Measurements from ENCODE around the gene OR2J2.
"Not testable (repeated sequence)": the region's sequence is repeated elsewhere in the genome, so short reads cannot be mapped to it uniquely, and the experiment has no call there.

Gene OR2J2
- 0 reads per million in 3 donors for total RNA-seq

- not testable (repeated sequence) for H3K9me3 ChIP-seq (ENCODE audit: control insufficient read depth, low read length)
These were observed at the start of gene OR2J2 for GRCh38 chr6:29170607-29171006. Gene OR2J2, plus strand, starts transcription at chr6:29170907. Its CDS starts 2,729 bp downstream, at chr6:29173636.

GRCh38 chr6:29129326-29130012 is 41.2 kb upstream of the OR2J2 start:
- no peaks in the 10 kb centered on the region for H3K9me3 ChIP-seq (ENCODE audit: control insufficient read depth, low read length)
- no peak overlapping the region for H3K4me3 ChIP-seq (ENCODE audit: insufficient read depth, low read depth, low read length, poor library complexity, severe bottlenecking)
- H3K4me1 ChIP-seq (ENCODE audit: control insufficient read depth, insufficient read depth, low read length, poor library complexity, severe bottlenecking), result no peaks in the 10 kb centered on the region
- no peak for DNase-seq
- no peaks in the 10 kb centered on the region for H3K36me3 ChIP-seq (ENCODE audit: control insufficient read depth, insufficient read depth, low read length)
- H3K27ac ChIP-seq (ENCODE audit: insufficient read depth, low read length, poor library complexity, severe bottlenecking), result no peak overlapping the region
- no peaks in the 10 kb centered on the region for H3K27me3 ChIP-seq (replicated peaks; ENCODE audit: control insufficient read depth, insufficient read depth, low read length, poor library complexity, severe bottlenecking)

More at GRCh38 chr6:29170607-29171006, at the start of gene OR2J2:
- H3K4me1 ChIP-seq (ENCODE audit: control insufficient read depth, insufficient read depth, low read length, poor library complexity, severe bottlenecking); H3K4me3 ChIP-seq (ENCODE audit: insufficient read depth, low read depth, low read length, poor library complexity, severe bottlenecking); H3K27ac ChIP-seq (ENCODE audit: insufficient read depth, low read length, poor library complexity, severe bottlenecking); DNase-seq; H3K27me3 ChIP-seq (replicated peaks; ENCODE audit: control insufficient read depth, insufficient read depth, low read length, poor library complexity, severe bottlenecking); H3K36me3 ChIP-seq (ENCODE audit: control insufficient read depth, insufficient read depth, low read length): not testable (repeated sequence)

GRCh38 chr6:29130644-29131043 is 40.1 kb upstream of the OR2J2 start:
- Histone ChIP-seq H3K4me3 (ENCODE audit: insufficient read depth, low read depth, low read length, poor library complexity, severe bottlenecking) (no peak overlapping the region), H3K36me3 (ENCODE audit: control insufficient read depth, insufficient read depth, low read length) (no peaks in the 10 kb centered on the region), H3K4me1 (ENCODE audit: control insufficient read depth, insufficient read depth, low read length, poor library complexity, severe bottlenecking) (no peaks in the 10 kb centered on the region), H3K27ac (ENCODE audit: insufficient read depth, low read length, poor library complexity, severe bottlenecking) (no peak overlapping the region), H3K27me3 (replicated peaks; ENCODE audit: control insufficient read depth, insufficient read depth, low read length, poor library complexity, severe bottlenecking) (no peaks in the 10 kb centered on the region), H3K9me3 (ENCODE audit: control insufficient read depth, low read length) (no peaks in the 10 kb centered on the region)
- no peak for DNase-seq

GRCh38 chr6:29131691-29132090 is 39.0 kb upstream of the OR2J2 start:
- no peak overlapping the region for H3K27ac ChIP-seq (ENCODE audit: insufficient read depth, low read length, poor library complexity, severe bottlenecking)
- H3K9me3 ChIP-seq (ENCODE audit: control insufficient read depth, low read length), result no peaks in the 10 kb centered on the region
- no peak for DNase-seq
- H3K4me3 ChIP-seq (ENCODE audit: insufficient read depth, low read depth, low read length, poor library complexity, severe bottlenecking), result no peak overlapping the region
- H3K4me1 ChIP-seq (ENCODE audit: control insufficient read depth, insufficient read depth, low read length, poor library complexity, severe bottlenecking), result no peaks in the 10 kb centered on the region
- no peaks in the 10 kb centered on the region for H3K27me3 ChIP-seq (replicated peaks; ENCODE audit: control insufficient read depth, insufficient read depth, low read length, poor library complexity, severe bottlenecking)
- no peaks in the 10 kb centered on the region for H3K36me3 ChIP-seq (ENCODE audit: control insufficient read depth, insufficient read depth, low read length)

- H3K27me3 ChIP-seq (replicated peaks; ENCODE audit: control insufficient read depth, insufficient read depth, low read length, poor library complexity, severe bottlenecking), result no peaks in the 10 kb centered on the region
- no peaks in the 10 kb centered on the region for H3K4me1 ChIP-seq (ENCODE audit: control insufficient read depth, insufficient read depth, low read length, poor library complexity, severe bottlenecking)
- DNase-seq, result no peak
- H3K27ac ChIP-seq (ENCODE audit: insufficient read depth, low read length, poor library complexity, severe bottlenecking), result no peak overlapping the region
- no peaks in the 10 kb centered on the region for H3K36me3 ChIP-seq (ENCODE audit: control insufficient read depth, insufficient read depth, low read length)
- no peak overlapping the region for H3K4me3 ChIP-seq (ENCODE audit: insufficient read depth, low read depth, low read length, poor library complexity, severe bottlenecking)
- H3K9me3 ChIP-seq (ENCODE audit: control insufficient read depth, low read length), result no peaks in the 10 kb centered on the region
These were observed 33.0 kb upstream of the OR2J2 start for GRCh38 chr6:29137724-29138123.

GRCh38 chr6:29141606-29142005 is 29.1 kb upstream of the OR2J2 start:
- no peaks in the 10 kb centered on the region for H3K4me1 ChIP-seq (ENCODE audit: control insufficient read depth, insufficient read depth, low read length, poor library complexity, severe bottlenecking)
- no peak for DNase-seq
- no peaks in the 10 kb centered on the region for H3K9me3 ChIP-seq (ENCODE audit: control insufficient read depth, low read length)
- H3K36me3 ChIP-seq (ENCODE audit: control insufficient read depth, insufficient read depth, low read length), result no peaks in the 10 kb centered on the region
- no peak overlapping the region for H3K4me3 ChIP-seq (ENCODE audit: insufficient read depth, low read depth, low read length, poor library complexity, severe bottlenecking)
- no peak overlapping the region for H3K27ac ChIP-seq (ENCODE audit: insufficient read depth, low read length, poor library complexity, severe bottlenecking)
- H3K27me3 ChIP-seq (replicated peaks; ENCODE audit: control insufficient read depth, insufficient read depth, low read length, poor library complexity, severe bottlenecking), result no peaks in the 10 kb centered on the region

GRCh38 chr6:29142309-29142708 is 28.4 kb upstream of the OR2J2 start:
- no peaks in the 10 kb centered on the region for H3K4me1 ChIP-seq (ENCODE audit: control insufficient read depth, insufficient read depth, low read length, poor library complexity, severe bottlenecking)
- no peak overlapping the region for H3K4me3 ChIP-seq (ENCODE audit: insufficient read depth, low read depth, low read length, poor library complexity, severe bottlenecking)
- no peak for DNase-seq
- no peaks in the 10 kb centered on the region for H3K9me3 ChIP-seq (ENCODE audit: control insufficient read depth, low read length)
- no peaks in the 10 kb centered on the region for H3K36me3 ChIP-seq (ENCODE audit: control insufficient read depth, insufficient read depth, low read length)
- H3K27ac ChIP-seq (ENCODE audit: insufficient read depth, low read length, poor library complexity, severe bottlenecking), result no peak overlapping the region
- H3K27me3 ChIP-seq (replicated peaks; ENCODE audit: control insufficient read depth, insufficient read depth, low read length, poor library complexity, severe bottlenecking), result no peaks in the 10 kb centered on the region

GRCh38 chr6:29146179-29146578 is 24.5 kb upstream of the OR2J2 start:
- Histone ChIP-seq H3K4me1 (ENCODE audit: control insufficient read depth, insufficient read depth, low read length, poor library complexity, severe bottlenecking) (no peaks in the 10 kb centered on the region), H3K27me3 (replicated peaks; ENCODE audit: control insufficient read depth, insufficient read depth, low read length, poor library complexity, severe bottlenecking) (no peaks in the 10 kb centered on the region), H3K9me3 (ENCODE audit: control insufficient read depth, low read length) (no peaks in the 10 kb centered on the region), H3K36me3 (ENCODE audit: control insufficient read depth, insufficient read depth, low read length) (no peaks in the 10 kb centered on the region), H3K4me3 (ENCODE audit: insufficient read depth, low read depth, low read length, poor library complexity, severe bottlenecking) (no peak overlapping the region), H3K27ac (ENCODE audit: insufficient read depth, low read length, poor library complexity, severe bottlenecking) (no peak overlapping the region)
- DNase-seq, result no peak

- Histone ChIP-seq H3K36me3 (ENCODE audit: control insufficient read depth, insufficient read depth, low read length) (no peaks in the 10 kb centered on the region), H3K4me3 (ENCODE audit: insufficient read depth, low read depth, low read length, poor library complexity, severe bottlenecking) (no peak overlapping the region), H3K27me3 (replicated peaks; ENCODE audit: control insufficient read depth, insufficient read depth, low read length, poor library complexity, severe bottlenecking) (no peaks in the 10 kb centered on the region), H3K27ac (ENCODE audit: insufficient read depth, low read length, poor library complexity, severe bottlenecking) (no peak overlapping the region), H3K4me1 (ENCODE audit: control insufficient read depth, insufficient read depth, low read length, poor library complexity, severe bottlenecking) (no peaks in the 10 kb centered on the region), H3K9me3 (ENCODE audit: control insufficient read depth, low read length) (no peaks in the 10 kb centered on the region)
- no peak for DNase-seq
These were observed 23.6 kb upstream of the OR2J2 start for GRCh38 chr6:29147074-29147473.

GRCh38 chr6:29149444-29149843 is 21.3 kb upstream of the OR2J2 start:
- not testable (repeated sequence) for H3K27ac ChIP-seq (ENCODE audit: insufficient read depth, low read length, poor library complexity, severe bottlenecking); H3K4me1 ChIP-seq (ENCODE audit: control insufficient read depth, insufficient read depth, low read length, poor library complexity, severe bottlenecking); H3K9me3 ChIP-seq (ENCODE audit: control insufficient read depth, low read length); H3K4me3 ChIP-seq (ENCODE audit: insufficient read depth, low read depth, low read length, poor library complexity, severe bottlenecking); DNase-seq; H3K27me3 ChIP-seq (replicated peaks; ENCODE audit: control insufficient read depth, insufficient read depth, low read length, poor library complexity, severe bottlenecking); H3K36me3 ChIP-seq (ENCODE audit: control insufficient read depth, insufficient read depth, low read length)
